H1 (cell line): ENCODE results near the gene C3orf52. TPM values are rescaled to one million over a fixed set of nuclear protein-coding genes. Genes with fewer than 3 reads are reported as not detected.

Source experiments
- CTCF ChIA-PET: fragments of 300-600 bp; sonication (Branson Sonifier 250); formaldehyde crosslinking; loops from one replicate; lab custom pipeline; 2021; ENCODE audit not compliant: partially characterized antibody; lab: Charles Lee
- POLR2A ChIA-PET: fragments of 300-600 bp; sonication (Branson Sonifier 250); formaldehyde crosslinking; loops from one replicate; lab custom pipeline; 2021; ENCODE audit warnings: inconsistent platforms; ENCODE audit not compliant: partially characterized antibody; lab: Charles Lee
- DNase-seq, 2 experiments: peaks; one replicate each; pipeline versions ENCODE4 v3.0.0 to v3.0.0-alpha.2; 2010 to 2022; ENCODE audit warnings: low spot score in 2 of 2, low read depth in 1 of 2, mixed read lengths in 1 of 2
- FAIRE-seq: peaks from 2 replicates; lab custom pipeline; 2011; peaks lifted over from hg19 to GRCh38; lab: Jason Lieb, UNC
- H2AFZ ChIP-seq: 2 replicates; pipeline ENCODE4 v1.8.1; 2012; ENCODE audit warnings: low read length, inconsistent platforms
- H2AK5ac ChIP-seq: 2 replicates; pipeline ENCODE4 v1.6.1; 2013; ENCODE audit warnings: low read depth, low read length
- H2BK120ac ChIP-seq: replicated peaks from 2 replicates; pipeline ENCODE3; 2013; ENCODE audit warnings: low read depth, low read length, inconsistent platforms
- H2BK12ac ChIP-seq: 2 replicates; pipeline ENCODE4 v1.6.1; 2013; ENCODE audit warnings: low read depth, low read length
- H2BK15ac ChIP-seq: 2 replicates; pipeline ENCODE4 v1.6.1; 2013; ENCODE audit warnings: low read length
- H2BK20ac ChIP-seq: 2 replicates; pipeline ENCODE4 v1.6.1; 2013; ENCODE audit warnings: low read length
- H2BK5ac ChIP-seq: 2 replicates; pipeline ENCODE4 v1.6.1; 2013; ENCODE audit warnings: low read depth, low read length
- H3K14ac ChIP-seq: 2 replicates; pipeline ENCODE4 v1.6.1; 2013; ENCODE audit warnings: inconsistent platforms; ENCODE audit not compliant: insufficient read length
- H3K18ac ChIP-seq: 2 replicates; pipeline ENCODE4 v1.6.1; 2013; ENCODE audit warnings: low read length; ENCODE audit errors: extremely low read depth
- H3K23ac ChIP-seq: 2 replicates; pipeline ENCODE4 v1.6.1; 2013; ENCODE audit warnings: inconsistent platforms; ENCODE audit not compliant: insufficient read length
- H3K23me2 ChIP-seq: 2 replicates; pipeline ENCODE4 v1.6.1; 2013; ENCODE audit warnings: low read depth, low read length
- H3K27ac ChIP-seq: 2 replicates; pipeline ENCODE4 v1.6.1; 2011; ENCODE audit warnings: low read depth, low read length, inconsistent platforms
- H3K27me3 ChIP-seq, 4 experiments: replicated peaks in 1 of 4; 1 replicate in 1 of 4; 2 replicates in 3 of 4; pipeline versions ENCODE4 v1.6.1 to v1.8.1; 2011 to 2013; ENCODE audit warnings: low read length in 3 of 4, mild to moderate bottlenecking in 3 of 4, inconsistent platforms in 2 of 4, mixed read lengths in 2 of 4, moderate library complexity in 1 of 4; ENCODE audit not compliant: control insufficient read depth in 3 of 4, insufficient read depth in 3 of 4; ENCODE audit errors: extremely low read depth in 1 of 4
- H3K36me3 ChIP-seq, 4 experiments: 2 replicates each; pipeline versions ENCODE4 v1.6.1 to v1.8.1; 2011 to 2013; ENCODE audit warnings: mild to moderate bottlenecking in 4 of 4, low read length in 3 of 4, moderate library complexity in 2 of 4, control low read depth in 1 of 4, inconsistent platforms in 1 of 4; ENCODE audit not compliant: insufficient read depth in 4 of 4, control insufficient read depth in 2 of 4
- H3K4ac ChIP-seq: replicated peaks from 2 replicates; pipeline ENCODE3; 2013; ENCODE audit warnings: low read length, low read depth, mixed read lengths, inconsistent platforms; ENCODE audit not compliant: insufficient read length
- H3K4me1 ChIP-seq, 4 experiments: replicated peaks in 1 of 4; 1 replicate in 1 of 4; 2 replicates in 3 of 4; pipeline versions ENCODE4 v1.6.1 to v1.8.1; 2011 to 2013; ENCODE audit warnings: low read length in 3 of 4, inconsistent platforms in 2 of 4, mixed read lengths in 1 of 4; ENCODE audit not compliant: insufficient read depth in 4 of 4, control insufficient read depth in 3 of 4
- H3K4me2 ChIP-seq, 2 experiments: 2 replicates each; pipeline versions ENCODE4 v1.6.1 to v1.8.1; 2011 to 2013; ENCODE audit warnings: low read depth in 2 of 2, low read length in 2 of 2, control low read depth in 1 of 2, inconsistent platforms in 1 of 2, mild to moderate bottlenecking in 1 of 2; ENCODE audit not compliant: insufficient read depth in 1 of 2
- H3K4me3 ChIP-seq, 4 experiments: fragments of 200-600, 300-600 bp in 1 of 4; sonication (generic), shearing (Covaris generic), sonication (Bioruptor Twin) in 1 of 4; 2 replicates each; pipeline versions ENCODE4 v1.5.1 to v1.8.1; 2011 to 2016; ENCODE audit warnings: low read length in 4 of 4, low read depth in 3 of 4, control low read depth in 2 of 4, inconsistent platforms in 2 of 4, mild to moderate bottlenecking in 2 of 4, mixed read lengths in 1 of 4, moderate library complexity in 1 of 4; ENCODE audit not compliant: insufficient read depth in 2 of 4; ENCODE audit errors: extremely low read depth in 1 of 4
- H3K56ac ChIP-seq: replicated peaks from 2 replicates; pipeline ENCODE3; 2013; ENCODE audit warnings: low read depth, mild to moderate bottlenecking, mixed read lengths, low read length, inconsistent platforms; ENCODE audit not compliant: insufficient read length
- H3K79me1 ChIP-seq: 2 replicates; pipeline ENCODE4 v1.6.1; 2013; ENCODE audit warnings: low read depth, low read length, control low read depth
- H3K79me2 ChIP-seq, 2 experiments: 2 replicates each; pipeline versions ENCODE4 v1.6.1 to v1.8.1; 2012 to 2013; ENCODE audit warnings: low read length in 2 of 2, mild to moderate bottlenecking in 2 of 2, inconsistent platforms in 1 of 2; ENCODE audit not compliant: insufficient read depth in 2 of 2, control insufficient read depth in 1 of 2
- H3K9ac ChIP-seq, 4 experiments: replicated peaks in 1 of 4; 1 replicate in 1 of 4; 2 replicates in 3 of 4; pipeline versions ENCODE4 v1.6.1 to v1.8.1; 2011 to 2013; ENCODE audit warnings: low read depth in 3 of 4, low read length in 3 of 4, control low read depth in 2 of 4, mild to moderate bottlenecking in 2 of 4, moderate library complexity in 2 of 4, inconsistent platforms in 1 of 4; ENCODE audit errors: extremely low read depth in 1 of 4
- H3K9me3 ChIP-seq, 2 experiments: 2 replicates each; pipeline versions ENCODE4 v1.6.1 to v1.8.1; 2012 to 2013; ENCODE audit warnings: mild to moderate bottlenecking in 2 of 2, moderate library complexity in 2 of 2, control low read depth in 1 of 2, inconsistent platforms in 1 of 2, low read depth in 1 of 2, low read length in 1 of 2, mixed read lengths in 1 of 2; ENCODE audit not compliant: insufficient read depth in 2 of 2
- H4K20me1 ChIP-seq, 2 experiments: replicated peaks in 1 of 2; 2 replicates each; pipeline versions ENCODE3 to v1.8.1; 2011 to 2013; ENCODE audit warnings: inconsistent platforms in 2 of 2, low read length in 2 of 2, mild to moderate bottlenecking in 1 of 2; ENCODE audit not compliant: insufficient read depth in 2 of 2, control insufficient read depth in 1 of 2
- H4K5ac ChIP-seq: 2 replicates; pipeline ENCODE4 v1.6.1; 2013; ENCODE audit warnings: low read length, low read depth, mixed read lengths, inconsistent platforms; ENCODE audit not compliant: insufficient read length
- H4K8ac ChIP-seq: 2 replicates; pipeline ENCODE4 v1.8.0; 2013; ENCODE audit warnings: mild to moderate bottlenecking, moderate library complexity, low read length, inconsistent platforms; ENCODE audit not compliant: insufficient read depth; ENCODE audit errors: extremely low read depth
- H4K91ac ChIP-seq: replicated peaks from 2 replicates; pipeline ENCODE3; 2013; ENCODE audit warnings: low read length, mixed read lengths, inconsistent platforms; ENCODE audit not compliant: insufficient read length
- BCL11A ChIP-seq, 2 experiments: IDR thresholded peaks; one replicate each; pipeline ENCODE4 v1.6.1; 2011; ENCODE audit warnings: low read depth in 2 of 2, low read length in 2 of 2, mild to moderate bottlenecking in 2 of 2
- CHD1 ChIP-seq: IDR thresholded peaks from 2 replicates; pipeline ENCODE4 v1.6.1; 2012; ENCODE audit warnings: low read depth, low read length, improper control_type of control experiment
- CREB1 ChIP-seq: IDR thresholded peaks from 2 replicates; pipeline ENCODE4 v1.6.1; 2012; ENCODE audit warnings: inconsistent platforms
- EZH2 ChIP-seq: fragments of 200-600 bp; sonication (generic); IDR thresholded peaks from 2 replicates; pipeline ENCODE4 v1.7.1; 2012; ENCODE audit warnings: low read depth, mild to moderate bottlenecking, moderate library complexity, low read length, inconsistent platforms; ENCODE audit not compliant: severe bottlenecking
- JUND ChIP-seq: IDR thresholded peaks from 2 replicates; pipeline ENCODE4 v1.6.1; 2011; ENCODE audit warnings: mild to moderate bottlenecking, improper control_type of control experiment, low read length
- MAFK ChIP-seq: IDR thresholded peaks from 2 replicates; pipeline ENCODE4 v1.6.1; 2012; ENCODE audit warnings: low read depth, mild to moderate bottlenecking, improper control_type of control experiment, low read length
- RAD21 ChIP-seq, 2 experiments: IDR thresholded peaks in 1 of 2; conservative IDR thresholded peaks in 1 of 2; 2 replicates each; pipeline ENCODE4 v1.6.1; 2011; ENCODE audit warnings: low read depth in 2 of 2, low read length in 2 of 2, improper control_type of control experiment in 1 of 2, inconsistent platforms in 1 of 2, mild to moderate bottlenecking in 1 of 2, moderate library complexity in 1 of 2
- RFX5 ChIP-seq: IDR thresholded peaks from 2 replicates; pipeline ENCODE4 v1.6.1; 2011; ENCODE audit warnings: low read depth, low read length, improper control_type of control experiment, borderline replicate concordance
- SIX5 ChIP-seq: IDR thresholded peaks from 2 replicates; pipeline ENCODE4 v1.6.1; 2011; ENCODE audit warnings: mild to moderate bottlenecking, low read depth, low read length
- WGBS, 2 experiments: shearing (Covaris generic) in 1 of 2; methylation state at CpG; one replicate each; pipeline versions ENCODE4 v1.1.6 to v1.1.7; 2013 to 2015; ENCODE audit warnings: low lambda C conversion rate in 2 of 2, mixed read lengths in 2 of 2, inconsistent platforms in 1 of 2, low coverage in 1 of 2, missing lambda C conversion rate in 1 of 2; ENCODE audit not compliant: insufficient replicate concordance in 2 of 2, insufficient coverage in 1 of 2, insufficient read length in 1 of 2; ENCODE audit errors: extremely low coverage in 1 of 2, missing lambda C conversion rate in 1 of 2; 5-methylcytosine and 5-hydroxymethylcytosine counted together
- polyA plus RNA-seq, 7 experiments: library from polyadenylated mRNA; depleted of rRNA in 3 of 7; stranded (reverse) in 5 of 7; unstranded in 2 of 7; fragments of >200 nt in 5 of 7; fragments of 200-250 nt in 2 of 7; gene quantifications; 1 replicate in 5 of 7; 2 replicates in 1 of 7; 4 replicates in 1 of 7; pipeline versions ENCODE4 v1.2.1 to v1.2.3, GENCODE V29; 2011 to 2013; ENCODE audit warnings: missing spikeins in 2 of 7, mixed read lengths in 2 of 7
- total RNA-seq: library from RNA; stranded (reverse); fragmentation: NEBNext Ultra II Directional; extraction: Animal tissue kit (Norgen Biotek cat#: 25700); gene quantifications from 2 replicates; pipeline ENCODE4 v1.2.1, GENCODE V29; 2021

The C3orf52 gene
- total and polyA plus RNA-seq, 2 of the 8 experiments (the other 6 are each of a cell fraction or from before 2014, with no cell fraction given), result 9.7 to 13.1 TPM

DNA sequence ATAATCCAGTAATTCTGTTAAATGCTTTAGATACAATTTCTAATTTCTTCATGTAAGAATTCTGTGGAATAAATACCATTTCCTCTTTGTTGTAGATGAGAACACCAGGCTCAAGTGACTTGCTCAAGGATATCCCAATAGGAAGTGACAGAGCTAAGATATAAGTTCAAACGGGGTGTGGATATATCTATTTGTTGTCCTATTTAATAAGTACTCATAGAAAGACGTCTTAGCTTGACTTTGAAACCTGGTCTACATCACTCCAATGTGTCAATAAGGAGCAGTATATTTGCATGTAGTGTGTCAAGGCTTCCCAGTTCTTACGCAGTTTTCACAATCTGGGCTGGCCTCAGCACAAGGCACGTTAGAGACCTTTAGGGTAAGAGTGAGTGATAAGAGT, 51.6 kb downstream of the C3orf52 start:
- Histone ChIP-seq H3K56ac (no peak overlapping the region), H4K5ac (no peak overlapping the region), H2BK5ac (no peak overlapping the region), H2BK120ac (no peak overlapping the region), H3K14ac (no peak overlapping the region), H4K20me1 (no peaks in the 10 kb centered on the region), H3K4ac (no peak overlapping the region), H2AK5ac (no peak overlapping the region), H3K79me1 (no peaks in the 10 kb centered on the region), H3K79me2 (no peaks in the 10 kb centered on the region), H3K4me3 (no peak overlapping the region), H3K27me3 (no peaks in the 10 kb centered on the region), H2BK15ac (no peak overlapping the region), H4K91ac (no peak overlapping the region), H3K27ac (no peak overlapping the region), H3K4me1 (peaks cover 1 to 8% (median 3%) of the 10 kb centered on the region in 4 experiments; a peak in 4 of 7 replicates), H3K23me2 (no peaks in the 10 kb centered on the region), H3K23ac (no peak overlapping the region), H3K4me2 (no peak overlapping the region), H2BK12ac (no peak overlapping the region), H3K9ac (no peak overlapping the region), H2AFZ (no peak overlapping the region), H3K18ac (no peak overlapping the region), H3K9me3 (no peaks in the 10 kb centered on the region), H3K36me3 (no peaks in the 10 kb centered on the region), H2BK20ac (peak overlapping the region; percentile 83; the same call in 1 of the 2 replicates), H4K8ac (no peak overlapping the region)
- TF ChIP-seq RAD21 (IDR thresholded peaks at IDR 0.05 in 1 of 2, conservative IDR thresholded peaks at IDR 0.05 in 1 of 2; ENCODE audit: low read depth in 2 of 2, low read length in 2 of 2), result no peak
- no peak for TF ChIP-seq JUND
- no peak for TF ChIP-seq RFX5
- TF ChIP-seq BCL11A (IDR thresholded peaks at IDR 0.05; ENCODE audit: low read depth in 2 of 2, low read length in 2 of 2), result no peak
- no peak for TF ChIP-seq CREB1
- TF ChIP-seq CHD1, result no peak
- TF ChIP-seq SIX5, result no peak
- no peak for TF ChIP-seq MAFK
- TF ChIP-seq EZH2, result no peak
- ChIA-PET CTCF (interaction anchor here (0.8 to 3.7 kb wide), 29 partner anchors 10 to 534 kb away, joined by 3 to 29 read pairs (median 4); partner anchors contain the start of genes CD200 and SLC9C1), POLR2A (interaction anchor here (1.3 kb wide), 1 partner anchor 26 kb away, joined by 4 read pairs; no protein-coding TSS in a partner anchor)
- FAIRE-seq (peak; percentile 28), DNase-seq (no peak)
- 79% methylated on average over 4 of the region's 4 CpGs; no CpG with 5 or more reads in 1 of the 2 experiments for WGBS, 2 experiments
